Inflammatory macrophage treated with lipopolysaccharide for 4 hours (primary cell): ENCODE results near the gene FCSK.
"Not testable (repeated sequence)": the region's sequence is repeated elsewhere in the genome, so short reads cannot be mapped to it uniquely, and the experiment has no call there.

Source experiments
- DNase-seq: peaks from one replicate; pipeline ENCODE4 v3.0.0-alpha.2; 2020

Gene FCSK

DNA sequence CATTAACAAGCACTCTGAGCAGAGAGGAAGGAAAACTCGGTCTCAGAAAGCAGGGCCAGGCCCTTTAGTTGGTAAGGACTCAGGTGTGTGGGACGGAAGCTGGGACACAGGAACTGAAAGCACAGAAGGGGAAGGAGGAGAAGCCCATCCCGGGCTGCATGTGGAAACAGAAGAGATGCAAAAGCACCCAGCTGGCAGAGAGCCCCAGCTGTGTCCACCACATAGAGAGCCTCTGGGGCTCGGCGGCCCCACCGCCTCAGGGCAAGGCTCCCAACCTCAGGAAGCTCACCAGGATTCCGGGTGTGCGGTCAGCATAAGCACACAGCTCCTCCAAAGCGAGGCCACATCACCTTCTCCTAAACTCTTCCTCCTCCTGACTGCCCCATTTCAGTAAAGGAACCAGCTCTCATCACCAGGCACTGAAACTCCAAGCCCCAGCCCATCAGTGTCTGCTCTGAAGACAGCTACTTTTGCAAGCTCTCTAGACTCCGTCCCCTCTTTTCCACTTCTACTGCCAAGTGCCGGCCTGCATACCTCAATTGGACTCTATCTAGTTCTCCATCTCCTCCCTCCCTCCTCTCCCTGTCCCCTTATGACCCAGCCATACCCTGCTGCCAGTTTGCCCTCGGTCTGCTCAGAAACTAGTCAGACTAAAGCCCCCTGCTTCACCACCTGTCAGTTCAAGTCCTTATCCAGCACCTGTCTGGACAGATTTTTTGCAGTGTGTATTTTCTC, 21.5 kb upstream of the FCSK start:
- peak; percentile 78 for DNase-seq

DNA sequence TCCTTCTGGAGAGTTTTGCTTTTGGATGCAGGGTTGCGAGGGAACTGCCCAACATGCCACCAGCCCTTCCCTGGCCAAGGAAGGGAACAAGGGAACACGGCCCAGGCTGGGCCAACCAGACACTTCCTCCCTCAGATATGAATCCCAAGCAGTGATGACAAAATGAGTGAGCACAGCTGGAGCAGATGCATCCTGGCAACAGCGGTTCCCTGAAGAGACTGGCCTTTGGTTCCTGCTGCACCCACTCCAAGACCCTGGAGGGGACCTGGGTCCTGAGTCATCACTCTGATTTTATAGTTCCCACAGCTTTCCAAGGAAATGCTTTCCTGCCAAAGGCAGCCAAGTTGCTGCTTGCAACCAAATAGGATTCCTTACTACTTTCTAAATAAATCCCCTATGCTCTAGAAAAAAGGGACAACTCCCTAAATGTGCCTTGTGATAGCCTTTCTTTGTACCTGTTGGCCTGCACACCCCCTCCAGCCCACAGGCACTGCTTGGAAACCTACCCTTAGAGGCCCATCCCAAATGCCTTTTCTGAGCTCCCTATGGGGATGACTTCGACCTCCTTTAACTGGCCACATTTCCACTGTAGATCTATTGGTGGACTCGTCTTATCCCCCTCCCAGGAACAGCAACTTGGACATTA, 20.8 kb upstream of the FCSK start:
- DNase-seq = peak; percentile 40

DNA sequence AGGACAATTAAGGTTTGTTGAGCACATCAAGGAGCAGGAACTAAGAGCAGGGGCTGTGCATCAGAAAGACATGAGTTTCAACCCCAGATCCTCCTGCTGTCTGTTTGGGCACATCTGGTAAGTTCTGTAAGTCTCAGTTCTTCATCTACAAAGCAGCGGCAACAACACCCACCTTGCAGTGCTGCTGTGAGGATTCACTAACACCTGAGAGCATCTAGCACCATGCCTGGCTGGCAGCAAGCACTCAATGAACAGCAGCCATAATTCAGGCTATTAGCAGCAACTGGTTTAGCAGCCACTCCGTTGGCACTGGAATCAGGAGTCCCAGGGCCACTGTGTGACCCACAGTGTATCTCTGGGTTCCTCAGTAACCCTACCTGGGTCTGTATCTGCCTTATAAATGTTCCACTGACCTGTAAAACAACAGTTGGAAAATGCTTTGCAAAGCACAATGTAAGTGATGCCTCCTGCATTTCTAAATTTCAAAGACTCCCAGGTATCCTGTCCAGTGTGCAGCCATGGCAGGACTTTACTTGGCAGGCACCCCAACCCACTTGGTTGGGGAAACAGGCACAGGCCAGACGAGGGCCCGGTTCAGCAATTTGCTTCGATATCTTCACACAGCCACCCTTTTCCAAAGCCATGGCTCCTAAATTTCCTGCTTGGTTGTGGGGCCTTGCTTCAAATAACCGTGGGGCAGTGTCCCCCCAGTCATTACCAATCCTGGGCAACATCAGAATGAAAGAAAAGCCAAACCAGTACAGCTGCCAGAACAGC, 19.7 kb upstream of the FCSK start:
- DNase-seq = no peak

DNA sequence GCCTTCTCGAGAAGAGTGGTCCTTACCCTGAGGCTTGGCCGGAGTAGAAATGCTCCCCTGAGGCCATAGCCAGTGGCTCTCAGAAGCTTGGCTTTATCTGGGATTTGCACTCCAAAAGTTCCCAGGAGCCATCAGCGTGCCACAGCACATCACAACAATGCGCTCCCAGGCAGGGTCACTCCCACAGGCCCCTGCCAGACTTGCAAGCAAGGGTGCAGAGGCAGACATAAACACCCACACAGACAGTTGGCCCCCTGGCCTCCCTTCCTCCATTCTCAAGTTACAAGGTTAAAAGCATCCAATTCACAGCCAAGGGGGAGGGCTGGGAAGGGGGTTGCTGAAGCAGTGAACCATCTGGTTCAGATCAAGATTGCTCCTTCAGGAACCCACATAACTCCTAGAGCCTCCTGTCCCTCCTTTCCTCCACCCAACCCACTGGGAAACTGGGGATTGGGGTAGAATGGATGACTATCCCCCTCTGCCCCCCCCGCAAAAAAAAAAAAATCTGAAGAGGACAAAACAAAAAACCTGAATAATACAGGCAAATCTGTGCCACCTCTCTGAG, 17.3 kb upstream of the FCSK start:
- DNase-seq = no peak

DNA sequence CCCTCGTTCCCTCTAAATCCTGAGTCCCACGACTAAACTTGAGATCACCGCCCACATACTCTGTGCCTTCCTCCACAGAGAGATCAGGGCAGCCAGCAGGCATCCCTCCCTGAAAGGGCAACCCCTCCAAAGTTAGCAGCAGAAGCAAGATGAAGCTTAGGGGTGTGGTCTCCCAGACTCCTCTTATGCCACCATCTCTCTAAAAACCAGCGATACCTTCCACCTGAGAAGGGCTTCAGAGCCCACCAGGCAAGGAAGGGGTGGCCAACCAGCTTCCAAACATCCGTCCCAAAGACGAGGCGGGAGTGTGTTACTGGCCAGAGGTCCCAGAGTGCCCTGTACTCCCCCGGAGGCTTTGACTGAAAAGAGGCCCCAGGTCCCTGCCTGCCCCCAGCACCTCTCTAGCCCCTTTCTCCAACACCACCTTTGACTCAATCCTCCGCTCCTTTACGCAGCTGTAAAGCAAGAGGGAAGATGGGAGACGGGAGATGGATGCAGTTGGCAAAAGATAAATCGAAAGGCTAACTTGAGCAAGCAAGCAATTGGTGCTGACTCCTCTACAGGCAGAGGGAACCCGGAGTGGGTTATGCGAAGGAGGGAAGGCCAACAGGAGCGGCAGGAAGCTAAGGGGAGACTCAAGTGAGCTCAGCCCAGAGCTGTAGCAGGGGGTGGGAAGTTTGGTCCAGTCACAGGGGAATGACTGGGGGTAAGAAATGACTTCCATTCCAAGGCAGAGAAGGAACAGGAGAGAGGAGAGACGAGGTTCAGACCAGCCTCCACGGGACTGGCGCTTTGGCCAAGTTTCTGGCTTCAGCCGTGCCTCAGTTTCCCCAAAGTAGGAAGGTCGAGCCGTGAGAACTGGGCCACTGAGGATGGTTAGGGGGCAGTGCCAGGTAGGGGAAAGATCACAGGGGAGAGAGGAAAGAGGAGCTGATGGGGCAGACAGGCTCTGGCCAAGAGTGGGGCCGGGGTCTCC, 16.5 kb upstream of the FCSK start:
- DNase-seq = peak; percentile 70

DNA sequence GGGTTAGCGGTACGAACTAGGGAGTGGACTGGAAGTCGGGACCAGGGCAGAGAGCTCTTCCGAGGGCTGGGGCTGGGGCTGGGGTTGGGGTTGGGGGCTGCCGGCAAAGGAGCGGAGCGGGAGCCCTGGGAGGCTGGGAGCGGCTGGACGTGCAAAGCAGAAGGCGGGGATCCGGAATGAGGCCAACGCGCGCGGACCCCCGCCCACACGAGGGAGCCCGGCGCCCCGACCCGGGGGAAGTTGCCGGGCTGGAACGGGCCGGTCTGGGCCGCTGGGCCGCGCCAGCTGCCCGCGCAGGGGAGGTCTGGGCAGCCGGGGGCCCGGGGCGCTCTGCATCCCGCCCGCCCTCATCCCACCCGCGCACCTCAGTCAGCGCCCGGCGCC, 15.8 kb upstream of the FCSK start:
- DNase-seq = no peak

DNA sequence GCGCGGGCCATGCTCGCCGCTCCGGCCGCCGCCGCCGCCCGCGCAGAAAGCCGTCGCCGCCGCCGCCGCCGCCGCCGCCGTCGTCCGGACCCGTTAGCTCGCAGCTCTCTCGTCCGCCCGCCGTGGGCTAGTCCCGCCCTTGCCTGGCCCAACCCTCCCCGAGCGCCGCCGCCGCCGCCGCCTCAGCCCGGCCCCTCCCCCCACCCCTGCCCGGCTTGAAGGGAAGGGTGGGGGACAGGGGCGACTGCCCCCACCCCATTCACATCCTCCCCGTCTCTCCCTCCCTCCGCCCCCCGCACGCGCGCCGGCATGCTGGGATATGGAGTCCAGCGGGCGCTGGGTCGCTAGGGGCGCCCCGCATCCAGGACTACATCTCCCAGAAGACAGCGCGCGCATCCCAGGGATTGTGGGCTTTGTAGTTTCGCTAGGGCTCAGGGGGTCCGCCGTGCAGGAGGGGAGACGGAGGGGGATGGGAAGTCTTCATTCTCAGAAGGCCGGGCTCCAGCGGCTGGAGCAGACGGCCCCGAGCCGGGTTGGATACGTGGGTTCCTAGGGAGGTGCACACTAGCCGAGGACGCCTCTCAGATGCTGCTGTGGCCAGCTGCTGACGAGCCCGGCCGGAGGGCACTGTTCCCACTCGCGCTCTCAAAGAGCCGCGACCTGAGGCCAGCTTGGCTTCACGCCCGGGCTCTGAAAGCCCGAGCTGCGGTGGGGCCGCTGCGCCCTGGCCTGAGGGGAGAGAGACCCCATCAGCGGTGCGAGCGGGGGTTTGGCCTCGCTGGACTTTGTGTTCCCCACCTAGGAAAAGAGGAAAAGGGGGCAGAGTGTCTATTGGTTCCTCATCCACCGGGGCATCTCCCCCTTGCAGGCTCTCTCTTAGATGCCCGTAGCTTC, 15.2 kb upstream of the FCSK start, which contains the start of gene ST3GAL2:
ST3GAL2 (minus strand) TSS at position 132 of the 894 bp plus-strand sequence. CDS start 40,570 bp downstream, outside the sequence.
- DNase-seq = peak; percentile 91

DNA sequence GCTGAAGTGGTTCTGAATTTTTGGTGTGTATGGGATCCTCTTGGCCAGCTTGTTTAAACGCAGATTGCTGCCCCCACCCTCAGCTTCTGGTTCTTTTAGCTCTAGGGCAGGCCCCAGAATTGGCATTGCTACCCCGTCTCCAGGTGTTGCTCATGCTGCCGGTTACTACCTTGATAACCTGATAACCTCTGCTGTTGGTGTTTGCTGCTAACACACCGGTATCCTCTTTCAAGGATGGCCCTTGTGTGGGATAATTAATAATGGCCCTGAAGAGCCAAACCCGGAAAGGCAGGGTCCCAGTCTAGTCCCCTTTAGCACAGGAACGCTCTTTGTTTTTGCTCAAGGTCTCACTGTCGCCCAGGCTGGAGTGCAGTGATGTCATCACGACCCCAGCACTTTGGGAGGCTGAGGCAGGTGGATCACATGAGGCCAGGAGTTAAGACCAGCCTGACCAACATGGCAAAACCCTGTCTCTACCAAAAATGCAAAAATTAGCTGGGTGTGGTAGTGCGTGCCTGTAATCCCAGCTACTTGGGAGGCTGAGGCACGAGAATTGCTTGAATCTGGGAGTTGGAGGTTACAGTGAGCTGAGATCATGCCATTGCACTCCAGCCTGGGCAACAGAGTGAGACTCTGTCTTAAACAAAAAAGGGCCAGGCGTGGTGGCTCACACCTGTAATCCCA, 14.2 kb upstream of the FCSK start:
- DNase-seq = no peak

DNA sequence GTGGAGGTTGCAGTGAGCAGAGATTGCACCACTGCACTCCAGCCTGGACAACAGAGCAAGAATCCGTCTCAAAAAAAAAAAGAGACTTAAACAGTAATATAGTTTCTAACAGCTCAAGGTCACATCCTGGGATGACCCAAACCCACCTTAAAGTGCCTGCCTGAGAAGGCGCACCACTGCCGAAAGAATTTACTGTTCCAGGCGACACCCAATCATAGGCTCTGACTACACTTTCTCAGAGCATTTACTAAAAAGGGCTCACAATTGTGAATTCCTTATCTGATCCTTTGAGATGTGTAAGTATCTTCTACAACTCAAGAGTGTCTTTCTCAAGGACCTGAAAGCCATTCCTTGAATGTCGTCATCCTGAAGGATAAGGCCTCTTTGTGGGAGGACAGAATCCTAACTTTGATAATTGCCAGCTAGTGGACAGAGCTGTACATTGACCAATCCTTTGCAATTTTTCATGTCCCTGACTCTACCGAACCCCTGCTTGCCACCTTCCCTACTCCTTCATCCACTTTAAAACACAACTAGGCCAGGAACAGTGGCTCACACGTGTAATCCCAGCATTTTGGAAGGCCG, 12.9 kb upstream of the FCSK start:
- DNase-seq = no peak

DNA sequence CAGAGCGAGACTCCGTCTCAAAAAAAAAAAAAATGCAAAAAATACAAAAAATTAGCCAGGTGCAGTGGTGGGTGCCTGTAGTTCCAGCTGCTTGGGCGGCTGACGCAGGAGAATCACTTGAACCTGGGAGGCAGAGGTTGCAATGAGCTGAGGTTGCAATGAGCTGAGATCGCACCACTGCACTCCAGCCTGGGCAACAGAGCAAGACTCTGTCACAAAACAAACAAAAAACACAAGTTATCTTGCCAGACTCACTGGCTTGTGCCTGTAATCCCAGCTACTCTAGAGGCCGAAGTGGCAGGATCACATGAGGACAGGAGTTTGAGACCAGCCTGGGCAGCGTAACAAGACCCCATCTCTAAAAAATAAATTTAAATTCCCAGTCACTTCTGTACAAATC, 12.1 kb upstream of the FCSK start:
- no peak for DNase-seq

DNA sequence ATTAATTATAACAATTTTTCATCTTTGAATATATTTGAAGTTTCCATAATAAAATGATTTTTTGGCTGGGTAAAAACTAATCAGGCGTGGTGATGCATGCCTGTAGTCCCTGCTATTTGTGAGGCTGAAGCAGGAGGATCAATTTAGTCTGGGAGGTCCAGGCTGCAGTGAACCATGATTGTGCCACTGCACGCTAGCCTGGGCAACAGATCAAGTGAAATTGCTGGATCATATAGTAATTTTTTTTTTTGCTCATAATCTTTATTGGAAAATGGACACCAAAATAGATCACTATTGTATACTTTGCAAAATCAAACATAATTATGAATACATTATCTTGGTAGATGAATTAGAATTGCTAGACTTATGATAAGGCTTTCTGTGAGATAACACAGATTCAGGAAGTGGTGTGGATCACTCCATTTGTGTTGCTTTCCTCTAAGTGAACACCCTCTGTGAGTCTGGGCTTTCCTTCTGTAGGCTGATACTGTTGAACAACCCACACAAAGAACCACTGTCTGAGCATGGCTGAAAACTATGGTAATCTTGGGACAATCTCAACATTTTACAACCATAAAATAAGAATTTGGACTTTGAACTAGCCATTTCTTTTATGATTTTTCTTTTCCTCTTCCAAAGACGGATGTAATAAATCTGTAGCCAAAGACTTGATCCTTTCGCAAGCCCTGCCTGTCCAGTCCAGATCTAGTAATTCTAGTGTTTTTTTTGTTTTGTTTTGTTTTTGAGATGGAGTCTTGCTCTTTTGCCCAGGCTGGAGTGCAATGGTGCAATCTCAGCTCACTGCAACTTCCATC, 9.9 kb upstream of the FCSK start:
- DNase-seq = peak; percentile 23

DNA sequence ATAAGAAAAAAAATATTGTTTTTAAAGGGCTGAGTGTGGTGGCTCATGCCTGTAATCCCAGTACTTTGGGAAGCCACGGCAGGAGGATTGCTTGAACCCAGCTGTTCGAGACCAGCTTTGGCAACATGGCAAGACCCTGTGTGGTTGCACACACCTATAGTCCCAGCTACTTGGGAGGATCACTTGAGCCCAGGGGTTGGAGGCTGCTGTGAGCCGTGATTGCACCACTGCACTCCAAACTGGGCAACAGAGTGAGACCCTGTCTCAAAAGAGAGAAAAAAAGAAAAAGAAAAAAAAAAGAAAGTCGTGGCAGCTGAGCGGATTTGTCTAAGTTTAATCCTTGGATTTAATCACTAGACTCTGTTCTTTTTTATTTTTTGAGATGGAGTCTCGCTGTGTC, 6.3 kb upstream of the FCSK start:
- no peak for DNase-seq

DNA sequence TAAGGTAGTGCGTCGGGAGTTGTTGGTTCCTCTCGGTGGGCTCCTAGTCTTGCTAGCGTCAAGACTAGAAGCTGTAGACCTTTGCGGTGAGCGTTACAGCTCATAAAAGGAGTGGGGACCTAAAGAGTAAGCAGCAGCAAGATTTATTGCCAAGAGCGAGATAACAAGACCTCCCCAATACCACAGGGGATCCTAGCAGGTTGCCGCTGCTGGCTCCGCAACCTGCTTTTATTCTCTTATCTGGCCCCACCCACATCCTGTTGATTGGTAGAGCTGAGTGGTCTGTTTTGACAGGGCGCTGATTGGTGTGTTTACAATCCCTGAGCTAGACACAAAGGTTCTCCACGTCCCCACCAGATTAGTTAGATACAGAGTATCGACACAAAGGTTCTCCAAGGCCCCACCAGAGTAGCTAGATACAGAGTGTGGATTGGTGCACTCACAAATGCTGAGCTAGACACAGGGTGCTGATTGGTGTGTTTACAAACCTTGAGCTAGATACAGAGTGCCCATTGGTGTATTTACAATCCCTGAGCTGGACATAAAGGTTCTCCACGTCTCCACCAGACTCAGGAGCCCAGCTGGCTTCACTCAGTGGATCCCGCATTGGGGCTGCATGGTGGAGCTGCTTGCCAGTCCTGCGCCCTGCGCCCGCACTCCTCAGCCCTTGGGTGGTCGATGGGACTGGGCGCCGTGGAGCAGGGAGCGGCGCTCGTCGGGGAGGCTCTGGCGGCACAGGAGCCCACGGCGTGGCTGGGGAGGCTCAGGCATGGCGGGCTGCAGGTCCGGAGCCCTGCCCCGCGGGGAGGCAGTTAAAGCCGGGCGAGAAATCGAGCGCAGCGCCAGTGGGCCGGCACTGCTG, 4.0 kb upstream of the FCSK start:
- DNase-seq = not testable (repeated sequence)

DNA sequence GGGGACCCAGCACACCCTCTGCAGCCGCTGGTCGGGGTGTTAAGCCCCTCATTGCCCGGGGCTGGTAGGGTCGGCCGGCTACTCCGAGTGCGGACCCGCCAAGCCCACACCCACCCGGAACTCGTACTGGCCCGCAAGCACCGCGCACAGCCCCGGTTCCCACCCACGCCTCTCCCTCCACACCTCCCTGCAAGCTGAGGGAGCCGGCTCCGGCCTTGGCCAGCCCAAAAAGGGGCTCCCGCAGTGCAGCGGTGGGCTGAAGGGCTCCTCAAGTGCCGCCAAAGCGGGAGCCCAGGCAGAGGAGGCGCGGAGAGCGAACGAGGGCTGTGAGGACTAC, 3.4 kb upstream of the FCSK start:
- not testable (repeated sequence) for DNase-seq

DNA sequence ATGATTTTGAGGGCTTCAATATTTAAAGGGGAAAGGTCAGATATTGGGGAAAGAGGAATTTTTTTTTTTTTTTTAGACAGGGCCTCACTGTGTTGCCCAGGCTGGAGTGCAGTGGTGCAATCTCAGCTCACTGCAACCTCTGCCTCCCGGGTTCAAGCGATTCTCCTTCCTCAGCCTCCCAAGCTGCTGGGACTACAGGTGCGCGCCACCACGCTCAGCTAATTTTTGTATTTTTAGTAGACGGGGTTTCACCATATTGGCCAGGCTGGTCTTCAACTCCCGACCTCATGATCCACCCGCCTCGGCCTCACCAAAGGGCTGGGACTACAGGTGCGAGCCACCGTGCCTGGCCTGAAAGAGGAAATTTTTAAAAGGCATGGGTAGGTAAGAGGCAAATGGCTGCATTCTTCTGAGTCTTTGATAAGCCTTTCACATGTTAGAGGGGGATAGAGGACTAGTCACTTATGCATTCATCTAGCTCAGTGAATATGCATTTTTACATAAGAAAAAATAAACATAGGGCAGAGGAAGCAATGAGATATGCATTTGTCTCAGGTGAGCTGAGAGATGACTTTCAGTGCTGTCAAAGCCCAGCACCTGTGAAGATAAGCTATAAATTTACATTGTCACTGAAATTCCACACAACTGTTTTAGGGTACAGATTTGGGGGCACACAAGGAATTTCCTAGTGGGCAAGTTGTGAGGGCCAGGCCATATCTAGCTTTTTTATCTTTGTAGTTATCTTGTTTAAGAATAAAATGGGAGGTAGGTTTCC, 1.1 kb upstream of the FCSK start:
- DNase-seq = no peak

DNA sequence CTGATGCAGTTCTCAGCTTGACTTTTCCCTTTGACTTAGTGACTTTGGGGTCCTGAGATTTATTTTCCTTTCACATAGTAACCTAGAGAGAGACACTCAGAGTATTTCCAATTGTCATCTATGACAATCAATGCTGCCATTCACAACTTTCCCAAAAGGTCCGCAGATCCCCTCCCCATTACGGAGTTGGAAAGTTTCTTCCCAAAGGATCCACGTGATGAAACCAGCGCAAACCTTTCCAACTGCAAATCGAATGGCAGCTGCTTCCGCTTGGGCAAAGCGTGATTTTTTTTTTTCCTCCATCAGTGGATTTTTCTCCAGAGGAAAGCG, 538 bp upstream of the FCSK start:
- no peak for DNase-seq

DNA sequence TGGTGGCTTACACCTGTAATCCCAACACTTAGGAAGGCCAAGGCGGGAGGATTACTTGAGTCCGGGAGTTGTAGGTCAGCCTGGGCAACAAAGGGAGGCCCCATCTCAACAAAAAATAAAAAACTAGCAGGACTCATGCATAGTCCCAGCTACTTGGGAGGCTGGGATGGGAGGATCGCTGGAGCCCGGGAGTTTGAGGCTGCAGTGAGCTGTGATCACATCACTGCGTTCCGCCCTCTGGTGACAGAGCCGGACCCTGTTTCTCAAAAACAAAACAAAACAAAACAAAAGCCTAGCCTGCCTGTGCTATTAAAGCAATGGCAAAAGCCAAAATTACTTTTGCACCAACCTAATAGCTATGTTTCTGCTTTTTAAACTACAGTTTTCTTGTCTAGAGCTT, 1.5 kb downstream of the FCSK start:
- no peak for DNase-seq
